ENCODE results near the gene GGA1.
"Not testable (repeated sequence)": the region's sequence is repeated elsewhere in the genome, so short reads cannot be mapped to it uniquely, and the experiment has no call there.

GGA1 gene

DNA sequence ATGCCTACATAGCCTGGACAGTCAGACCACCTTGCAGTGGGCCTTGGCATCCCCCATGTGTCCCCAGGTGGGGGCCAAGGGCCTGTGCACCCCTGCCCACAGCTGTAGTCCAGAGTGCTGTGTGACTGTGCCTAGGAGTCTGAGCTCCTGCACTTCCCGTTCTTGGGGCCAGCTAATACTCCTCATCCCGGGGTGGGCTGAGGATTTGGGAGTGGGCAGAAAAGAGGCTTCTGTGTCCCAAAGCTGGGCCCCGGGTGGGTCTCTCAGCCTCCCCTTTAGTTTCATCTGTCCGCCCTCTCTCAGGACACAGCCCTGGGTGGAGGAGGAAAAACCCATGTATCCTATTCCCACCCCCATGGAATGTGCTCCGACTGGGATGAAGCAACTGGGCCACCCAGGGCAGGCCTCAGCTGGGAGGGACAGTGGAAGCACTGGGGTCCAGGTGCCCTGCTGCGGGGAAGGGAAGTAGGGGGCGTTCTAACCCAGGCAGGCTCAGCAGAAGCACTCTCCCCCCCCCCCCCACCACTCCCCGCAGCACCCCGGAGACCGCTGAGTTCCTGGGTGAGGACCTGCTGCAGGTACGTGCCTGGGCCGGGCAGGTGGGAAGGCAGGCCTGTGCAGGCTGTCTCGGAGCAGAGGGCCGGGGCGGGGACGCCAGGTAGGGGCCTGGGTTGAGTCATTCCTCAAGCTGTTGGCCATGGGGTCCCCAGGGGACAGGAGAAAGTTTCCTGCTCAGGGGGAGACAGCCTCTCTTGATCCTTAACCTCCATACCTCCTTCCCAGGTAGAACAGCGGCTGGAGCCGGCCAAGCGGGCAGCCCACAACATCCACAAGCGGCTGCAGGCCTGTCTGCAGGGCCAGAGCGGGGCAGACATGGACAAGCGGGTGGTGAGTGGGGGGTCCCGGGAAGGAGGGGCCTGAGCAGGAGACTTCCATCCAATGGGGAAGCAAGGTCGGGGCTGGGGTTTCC lies 32.2 kb downstream of the GGA1 start:
- H3K36me3 ChIP-seq (ENCODE audit: control insufficient read depth, insufficient read depth, low read length): peaks cover 29% of the 10 kb centered on the region
- no peaks in the 10 kb centered on the region for H3K9me3 ChIP-seq (ENCODE audit: control insufficient read depth, insufficient read depth, low read length)
- peak overlapping the region; percentile 71 for H3K4me3 ChIP-seq (ENCODE audit: low read depth, low read length)
- H3K9ac ChIP-seq (ENCODE audit: low read depth, low read length): no peak overlapping the region; the same call in 1 of the 2 replicates
- peaks cover 18% of the 10 kb centered on the region; the same call in 1 of the 2 replicates for H3K4me1 ChIP-seq (ENCODE audit: control insufficient read depth, insufficient read depth, low read length)
- H3K27ac ChIP-seq (ENCODE audit: low read depth, low read length): no peak overlapping the region
- no peaks in the 10 kb centered on the region for H3K27me3 ChIP-seq (ENCODE audit: control insufficient read depth, insufficient read depth, low read length)

GRCh38 chr22:37641561-37641949 lies 32.9 kb downstream of the GGA1 start:
- Histone ChIP-seq H3K9ac (ENCODE audit: low read depth, low read length) (no peak overlapping the region), H3K4me3 (ENCODE audit: low read depth, low read length) (no peak overlapping the region), H3K9me3 (ENCODE audit: control insufficient read depth, insufficient read depth, low read length) (no peaks in the 10 kb centered on the region), H3K27ac (ENCODE audit: low read depth, low read length) (no peak overlapping the region), H3K27me3 (ENCODE audit: control insufficient read depth, insufficient read depth, low read length) (no peaks in the 10 kb centered on the region), H3K36me3 (ENCODE audit: control insufficient read depth, insufficient read depth, low read length) (peaks cover 31% of the 10 kb centered on the region), H3K4me1 (ENCODE audit: control insufficient read depth, insufficient read depth, low read length) (peaks cover 17% of the 10 kb centered on the region; the same call in 1 of the 2 replicates)

GRCh38 chr22:37643225-37643847 lies 34.7 kb downstream of the GGA1 start:
- H3K9ac ChIP-seq (ENCODE audit: low read depth, low read length): no peak overlapping the region
- H3K4me1 ChIP-seq (ENCODE audit: control insufficient read depth, insufficient read depth, low read length): peaks cover 12% of the 10 kb centered on the region; the same call in 1 of the 2 replicates
- H3K4me3 ChIP-seq (ENCODE audit: low read depth, low read length): no peak overlapping the region
- H3K36me3 ChIP-seq (ENCODE audit: control insufficient read depth, insufficient read depth, low read length): peaks cover 46% of the 10 kb centered on the region
- no peaks in the 10 kb centered on the region for H3K27me3 ChIP-seq (ENCODE audit: control insufficient read depth, insufficient read depth, low read length)
- no peak overlapping the region for H3K27ac ChIP-seq (ENCODE audit: low read depth, low read length)
- no peaks in the 10 kb centered on the region for H3K9me3 ChIP-seq (ENCODE audit: control insufficient read depth, insufficient read depth, low read length)

DNA sequence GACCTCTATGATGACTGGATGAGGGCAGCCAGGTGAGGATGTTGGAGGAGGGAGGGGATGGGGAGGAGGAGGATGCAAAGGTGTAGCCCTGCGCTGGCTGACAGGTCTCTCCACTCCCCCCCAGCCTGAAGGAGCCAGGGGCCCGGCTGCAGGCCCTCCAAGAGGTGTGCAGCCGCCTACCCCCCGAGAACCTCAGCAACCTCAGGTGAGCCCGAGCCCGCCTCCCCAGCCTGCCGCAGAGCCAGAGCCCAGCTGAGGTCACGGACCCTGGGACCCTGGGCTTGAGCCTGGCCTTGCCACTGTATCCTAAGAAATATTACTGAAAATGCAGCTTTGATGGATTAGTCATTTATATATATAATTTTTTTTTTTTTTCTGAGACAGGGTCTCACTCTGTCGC lies 38.7 kb downstream of the GGA1 start:
- Histone ChIP-seq H3K4me1 (ENCODE audit: control insufficient read depth, insufficient read depth, low read length) (no peaks in the 10 kb centered on the region), H3K36me3 (ENCODE audit: control insufficient read depth, insufficient read depth, low read length) (peaks cover 64% of the 10 kb centered on the region), H3K27ac (ENCODE audit: low read depth, low read length) (no peak overlapping the region), H3K27me3 (ENCODE audit: control insufficient read depth, insufficient read depth, low read length) (no peaks in the 10 kb centered on the region), H3K9me3 (ENCODE audit: control insufficient read depth, insufficient read depth, low read length) (no peaks in the 10 kb centered on the region), H3K9ac (ENCODE audit: low read depth, low read length) (no peak overlapping the region), H3K4me3 (ENCODE audit: low read depth, low read length) (no peak overlapping the region)

DNA sequence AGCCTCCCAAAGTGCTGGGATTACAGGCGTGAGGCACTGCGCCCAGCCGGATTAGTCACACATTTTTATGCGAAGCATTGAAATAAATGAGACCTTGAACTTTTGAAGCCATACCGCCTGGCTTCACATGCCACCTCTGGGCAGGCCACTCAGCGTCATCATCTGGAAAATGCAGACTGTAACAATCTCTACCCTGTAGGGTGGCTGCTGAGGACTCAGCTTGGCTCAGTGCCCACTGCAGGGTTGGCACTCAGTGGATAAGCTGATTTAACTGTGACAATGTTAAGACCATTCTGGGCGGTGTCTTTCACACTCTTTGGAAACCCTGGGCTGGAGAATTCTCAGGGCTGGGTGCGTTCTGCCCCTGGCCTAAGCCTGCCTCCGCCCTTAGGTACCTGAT lies 39.3 kb downstream of the GGA1 start:
- Histone ChIP-seq H3K27me3 (ENCODE audit: control insufficient read depth, insufficient read depth, low read length) (no peaks in the 10 kb centered on the region), H3K9me3 (ENCODE audit: control insufficient read depth, insufficient read depth, low read length) (no peaks in the 10 kb centered on the region), H3K36me3 (ENCODE audit: control insufficient read depth, insufficient read depth, low read length) (peaks cover 66% of the 10 kb centered on the region), H3K9ac (ENCODE audit: low read depth, low read length) (no peak overlapping the region), H3K27ac (ENCODE audit: low read depth, low read length) (no peak overlapping the region), H3K4me3 (ENCODE audit: low read depth, low read length) (no peak overlapping the region), H3K4me1 (ENCODE audit: control insufficient read depth, insufficient read depth, low read length) (no peaks in the 10 kb centered on the region)

DNA sequence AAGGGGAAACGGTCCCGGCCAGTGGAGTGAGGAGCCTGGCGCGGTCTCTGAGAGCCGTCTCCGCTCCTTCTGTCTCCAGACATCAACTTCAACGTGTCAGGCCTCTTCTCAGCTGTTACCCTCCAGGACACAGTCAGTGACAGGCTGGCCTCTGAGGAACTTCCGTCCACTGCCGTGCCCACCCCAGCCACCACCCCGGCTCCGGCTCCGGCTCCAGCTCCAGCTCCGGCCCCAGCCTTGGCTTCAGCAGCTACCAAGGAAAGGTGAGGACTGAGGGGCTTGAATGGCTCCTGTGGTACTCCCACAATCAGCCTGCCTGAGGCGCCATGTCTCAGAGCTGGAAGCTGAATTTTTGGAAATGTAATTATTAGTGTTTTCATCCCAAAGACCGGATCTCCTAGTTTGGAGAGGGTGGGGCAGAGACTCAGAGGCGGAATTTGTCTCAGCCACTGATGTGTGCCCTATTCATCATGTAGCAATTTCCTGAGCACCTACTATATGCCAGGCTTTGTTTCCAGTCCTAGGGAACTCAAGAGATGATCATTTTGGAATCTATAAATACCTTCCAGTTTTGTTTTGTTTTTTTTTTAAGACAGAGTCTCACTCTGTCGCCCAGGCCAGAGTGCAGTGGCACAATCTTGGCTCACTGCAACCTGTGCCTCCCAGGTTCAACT lies 42.0 kb downstream of the GGA1 start:
- Histone ChIP-seq H3K36me3 (ENCODE audit: control insufficient read depth, insufficient read depth, low read length) (peaks cover 52% of the 10 kb centered on the region), H3K27me3 (ENCODE audit: control insufficient read depth, insufficient read depth, low read length) (no peaks in the 10 kb centered on the region), H3K9ac (ENCODE audit: low read depth, low read length) (no peak overlapping the region), H3K27ac (ENCODE audit: low read depth, low read length) (no peak overlapping the region), H3K9me3 (ENCODE audit: control insufficient read depth, insufficient read depth, low read length) (no peaks in the 10 kb centered on the region), H3K4me3 (ENCODE audit: low read depth, low read length) (no peak overlapping the region), H3K4me1 (ENCODE audit: control insufficient read depth, insufficient read depth, low read length) (no peaks in the 10 kb centered on the region)

- H3K36me3 ChIP-seq (ENCODE audit: control insufficient read depth, insufficient read depth, low read length): peaks cover 33% of the 10 kb centered on the region
- no peak overlapping the region for H3K4me3 ChIP-seq (ENCODE audit: low read depth, low read length)
- H3K4me1 ChIP-seq (ENCODE audit: control insufficient read depth, insufficient read depth, low read length): peaks cover 3% of the 10 kb centered on the region
- H3K9me3 ChIP-seq (ENCODE audit: control insufficient read depth, insufficient read depth, low read length): no peaks in the 10 kb centered on the region
- H3K27ac ChIP-seq (ENCODE audit: low read depth, low read length): no peak overlapping the region
- no peak overlapping the region for H3K9ac ChIP-seq (ENCODE audit: low read depth, low read length)
- H3K27me3 ChIP-seq (ENCODE audit: control insufficient read depth, insufficient read depth, low read length): no peaks in the 10 kb centered on the region
Observed at GRCh38 chr22:37654563-37655251, 46.1 kb downstream of the GGA1 start.

DNA sequence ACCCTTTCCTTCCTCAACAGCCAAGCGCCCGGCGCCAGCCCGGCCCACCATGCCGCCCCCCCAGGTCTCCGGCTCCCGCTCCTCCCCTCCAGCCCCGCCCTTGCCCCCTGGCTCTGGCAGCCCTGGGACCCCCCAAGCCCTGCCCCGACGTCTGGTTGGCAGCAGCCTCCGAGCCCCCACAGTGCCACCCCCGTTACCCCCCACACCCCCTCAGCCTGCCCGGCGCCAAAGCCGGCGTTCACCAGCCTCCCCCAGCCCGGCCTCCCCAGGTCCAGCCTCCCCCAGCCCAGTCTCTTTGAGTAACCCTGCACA lies 46.6 kb downstream of the GGA1 start:
- H3K9ac ChIP-seq (ENCODE audit: low read depth, low read length): no peak overlapping the region
- peaks cover 6% of the 10 kb centered on the region for H3K4me1 ChIP-seq (ENCODE audit: control insufficient read depth, insufficient read depth, low read length)
- H3K27ac ChIP-seq (ENCODE audit: low read depth, low read length): no peak overlapping the region
- H3K27me3 ChIP-seq (ENCODE audit: control insufficient read depth, insufficient read depth, low read length): no peaks in the 10 kb centered on the region
- H3K36me3 ChIP-seq (ENCODE audit: control insufficient read depth, insufficient read depth, low read length): peaks cover 28% of the 10 kb centered on the region
- no peak overlapping the region for H3K4me3 ChIP-seq (ENCODE audit: low read depth, low read length)
- no peaks in the 10 kb centered on the region for H3K9me3 ChIP-seq (ENCODE audit: control insufficient read depth, insufficient read depth, low read length)

- not testable (repeated sequence) for H3K9me3 ChIP-seq (ENCODE audit: control insufficient read depth, insufficient read depth, low read length); H3K27me3 ChIP-seq (ENCODE audit: control insufficient read depth, insufficient read depth, low read length); H3K4me3 ChIP-seq (ENCODE audit: low read depth, low read length); H3K4me1 ChIP-seq (ENCODE audit: control insufficient read depth, insufficient read depth, low read length); H3K27ac ChIP-seq (ENCODE audit: low read depth, low read length); H3K9ac ChIP-seq (ENCODE audit: low read depth, low read length)
- H3K36me3 ChIP-seq (ENCODE audit: control insufficient read depth, insufficient read depth, low read length): peaks cover 14% of the 10 kb centered on the region
Observed at GRCh38 chr22:37656583-37656982, 47.9 kb downstream of the GGA1 start.

- no peak overlapping the region for H3K9ac ChIP-seq (ENCODE audit: low read depth, low read length)
Observed at GRCh38 chr22:37657590-37658132, 49.0 kb downstream of the GGA1 start.

More at GRCh38 chr22:37657590-37658132, 49.0 kb downstream of the GGA1 start:
- Histone ChIP-seq H3K9me3 (ENCODE audit: control insufficient read depth, insufficient read depth, low read length) (no peaks in the 10 kb centered on the region), H3K27ac (ENCODE audit: low read depth, low read length) (peak overlapping the region; percentile 60), H3K36me3 (ENCODE audit: control insufficient read depth, insufficient read depth, low read length) (peaks cover 11% of the 10 kb centered on the region), H3K4me3 (ENCODE audit: low read depth, low read length) (peak overlapping the region; percentile 69), H3K4me1 (ENCODE audit: control insufficient read depth, insufficient read depth, low read length) (peaks cover 6% of the 10 kb centered on the region), H3K27me3 (ENCODE audit: control insufficient read depth, insufficient read depth, low read length) (no peaks in the 10 kb centered on the region)
